SU-DHL-6 (cell line): ENCODE data around the gene SAFB.

Source experiments
- EZH2phosphoT487 ChIP-seq: fragments of 200-600 bp; sonication (generic), shearing (Covaris generic); conservative IDR thresholded peaks from 2 replicates; pipeline ENCODE4 v1.6.1; 2018; ENCODE audit warnings: mild to moderate bottlenecking, antibody characterized with exemption, low read length, moderate library complexity, mixed read lengths
- TF ChIP-seq, protein P1 (sequence below): fragments of 200-600 bp; sonication (generic); IDR thresholded peaks from one replicate; pipeline ENCODE4 v1.5.1; 2017; ENCODE audit warnings: antibody characterized with exemption, mild to moderate bottlenecking, low read length, moderate library complexity; ENCODE audit not compliant: insufficient read depth, poor library complexity, severe bottlenecking

DNA sequence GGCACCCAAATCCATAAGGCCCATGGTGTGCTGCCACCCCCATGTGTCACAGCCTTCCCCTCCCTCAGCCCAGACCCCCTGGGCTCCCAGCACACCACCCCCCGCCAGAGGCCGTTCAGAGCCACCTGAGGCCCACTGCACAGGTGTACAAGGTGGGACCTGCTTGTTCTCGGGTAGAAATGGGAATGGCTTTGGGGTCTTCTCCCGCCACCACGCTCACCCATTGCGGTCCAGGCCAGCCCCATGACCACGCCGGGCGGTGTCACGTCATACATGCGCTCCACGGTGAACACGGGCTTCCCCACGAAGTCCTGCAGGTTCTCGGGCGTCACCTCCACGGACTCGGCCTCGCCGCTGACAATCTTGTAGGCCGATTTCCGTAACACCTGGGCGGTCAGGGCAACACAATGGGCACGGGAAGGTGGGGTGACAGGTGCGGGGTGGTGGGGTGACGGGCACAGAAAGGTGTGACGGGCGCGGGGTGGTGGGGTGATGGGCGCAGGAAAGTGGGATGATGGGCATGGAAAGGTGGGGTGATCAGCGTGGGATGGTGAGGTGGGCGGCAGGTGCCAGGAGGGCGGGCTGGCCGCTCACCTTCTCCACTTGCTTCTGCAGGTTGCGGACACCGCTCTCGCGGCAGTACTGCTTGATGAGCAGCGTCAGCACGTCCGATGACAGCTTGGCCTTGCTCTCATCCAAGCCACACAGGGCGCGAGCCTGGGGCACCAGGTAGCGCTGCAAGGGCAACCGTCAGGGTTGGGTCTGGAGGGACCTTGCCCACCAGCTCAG lies 71.5 kb downstream of the SAFB start:
- TF ChIP-seq EZH2phosphoT487: no peak
- TF ChIP-seq, protein P1, sequence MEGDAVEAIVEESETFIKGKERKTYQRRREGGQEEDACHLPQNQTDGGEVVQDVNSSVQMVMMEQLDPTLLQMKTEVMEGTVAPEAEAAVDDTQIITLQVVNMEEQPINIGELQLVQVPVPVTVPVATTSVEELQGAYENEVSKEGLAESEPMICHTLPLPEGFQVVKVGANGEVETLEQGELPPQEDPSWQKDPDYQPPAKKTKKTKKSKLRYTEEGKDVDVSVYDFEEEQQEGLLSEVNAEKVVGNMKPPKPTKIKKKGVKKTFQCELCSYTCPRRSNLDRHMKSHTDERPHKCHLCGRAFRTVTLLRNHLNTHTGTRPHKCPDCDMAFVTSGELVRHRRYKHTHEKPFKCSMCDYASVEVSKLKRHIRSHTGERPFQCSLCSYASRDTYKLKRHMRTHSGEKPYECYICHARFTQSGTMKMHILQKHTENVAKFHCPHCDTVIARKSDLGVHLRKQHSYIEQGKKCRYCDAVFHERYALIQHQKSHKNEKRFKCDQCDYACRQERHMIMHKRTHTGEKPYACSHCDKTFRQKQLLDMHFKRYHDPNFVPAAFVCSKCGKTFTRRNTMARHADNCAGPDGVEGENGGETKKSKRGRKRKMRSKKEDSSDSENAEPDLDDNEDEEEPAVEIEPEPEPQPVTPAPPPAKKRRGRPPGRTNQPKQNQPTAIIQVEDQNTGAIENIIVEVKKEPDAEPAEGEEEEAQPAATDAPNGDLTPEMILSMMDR: no peak
